Neural progenitor cell (in vitro differentiated cells): ENCODE data around the gene TRABD2B. TPM values are rescaled to one million over a fixed set of nuclear protein-coding genes. Genes with fewer than 3 reads are reported as not detected.

Experiments used
- DNase-seq: peaks from one replicate; pipeline ENCODE4 v3.0.0-alpha.2; 2016; ENCODE audit warnings: low spot score
- H2AFZ ChIP-seq: fragments of 200-600 bp; sonication (generic); replicated peaks from 2 replicates; pipeline ENCODE4 v1.6.1; 2016; ENCODE audit warnings: antibody characterized with exemption
- H3F3A ChIP-seq: fragments of 200-600 bp; sonication (generic); 2 replicates; pipeline ENCODE4 v1.6.1; 2016; ENCODE audit warnings: antibody characterized with exemption, low read depth
- H3K27ac ChIP-seq: fragments of 200-600 bp; sonication (generic); 2 replicates; pipeline ENCODE4 v1.5.1; 2016; ENCODE audit warnings: mild to moderate bottlenecking
- H3K27me3 ChIP-seq: fragments of 200-600 bp; sonication (generic); 2 replicates; pipeline ENCODE4 v1.6.1; 2016; ENCODE audit warnings: mild to moderate bottlenecking, moderate library complexity
- H3K36me3 ChIP-seq: fragments of 200-600 bp; sonication (generic); 2 replicates; pipeline ENCODE4 v1.5.1; 2016
- H3K4me1 ChIP-seq: fragments of 200-600 bp; sonication (generic); 2 replicates; pipeline ENCODE4 v1.6.1; 2016; ENCODE audit warnings: mixed run types
- H3K4me2 ChIP-seq: fragments of 200-600 bp; sonication (generic); 2 replicates; pipeline ENCODE4 v1.6.1; 2016
- H3K4me3 ChIP-seq: fragments of 200-600 bp; sonication (generic); 2 replicates; pipeline ENCODE4 v1.5.1; 2016
- H3K79me2 ChIP-seq: fragments of 200-600 bp; sonication (generic); 2 replicates; pipeline ENCODE4 v1.6.1; 2016; ENCODE audit warnings: low read depth
- H3K9ac ChIP-seq: fragments of 200-600 bp; sonication (generic); 2 replicates; pipeline ENCODE4 v1.6.1; 2016
- H3K9me3 ChIP-seq: fragments of 200-600 bp; sonication (generic); 2 replicates; pipeline ENCODE4 v1.5.1; 2016; ENCODE audit warnings: low read depth
- H4K20me1 ChIP-seq: fragments of 200-600 bp; sonication (generic); 2 replicates; pipeline ENCODE4 v1.6.1; 2016; ENCODE audit warnings: low read depth
- H3K27ac Mint-ChIP-seq: 3 replicates; pipeline ENCODE4 v1.8.0; 2021; ENCODE audit warnings: mixed read lengths
- H3K27me3 Mint-ChIP-seq: 2 replicates; pipeline ENCODE4 v1.8.0; 2022; ENCODE audit warnings: low read depth, mild to moderate bottlenecking, inconsistent platforms, moderate library complexity, mixed read lengths; ENCODE audit not compliant: insufficient read depth
- H3K36me3 Mint-ChIP-seq: 3 replicates; pipeline ENCODE4 v1.8.0; 2021; ENCODE audit warnings: mixed read lengths
- H3K4me1 Mint-ChIP-seq: 3 replicates; pipeline ENCODE4 v1.8.0; 2021; ENCODE audit warnings: mixed read lengths
- H3K4me3 Mint-ChIP-seq: 3 replicates; pipeline ENCODE4 v1.8.0; 2021; ENCODE audit warnings: mild to moderate bottlenecking, moderate library complexity, mixed read lengths
- H3K9me3 Mint-ChIP-seq: 3 replicates; pipeline ENCODE4 v1.8.0; 2020; ENCODE audit warnings: mixed read lengths
- EZH2 ChIP-seq: fragments of 200-600 bp; sonication (generic); IDR thresholded peaks from 2 replicates; pipeline ENCODE4 v1.6.1; 2017; ENCODE audit warnings: antibody characterized with exemption, mild to moderate bottlenecking, moderate library complexity
- EZH2phosphoT487 ChIP-seq: fragments of 200-600 bp; sonication (generic); IDR thresholded peaks from 2 replicates; pipeline ENCODE4 v1.6.1; 2017; ENCODE audit warnings: antibody characterized with exemption
- total RNA-seq: library from RNA; depleted of rRNA; stranded (reverse); fragments of >200 nt; gene quantifications from 2 replicates; pipeline ENCODE4 v1.2.3, GENCODE V29; 2015; ENCODE audit warnings: low replicate concordance
- TF ChIP-seq, protein P1 (sequence below): fragments of 200-600 bp; sonication (generic); IDR thresholded peaks from 2 replicates; pipeline ENCODE4 v1.5.1; 2017; ENCODE audit warnings: antibody characterized with exemption, mild to moderate bottlenecking

TRABD2B gene
- total RNA-seq, 1 donor from 2014 or later = 0.09 TPM

DNA sequence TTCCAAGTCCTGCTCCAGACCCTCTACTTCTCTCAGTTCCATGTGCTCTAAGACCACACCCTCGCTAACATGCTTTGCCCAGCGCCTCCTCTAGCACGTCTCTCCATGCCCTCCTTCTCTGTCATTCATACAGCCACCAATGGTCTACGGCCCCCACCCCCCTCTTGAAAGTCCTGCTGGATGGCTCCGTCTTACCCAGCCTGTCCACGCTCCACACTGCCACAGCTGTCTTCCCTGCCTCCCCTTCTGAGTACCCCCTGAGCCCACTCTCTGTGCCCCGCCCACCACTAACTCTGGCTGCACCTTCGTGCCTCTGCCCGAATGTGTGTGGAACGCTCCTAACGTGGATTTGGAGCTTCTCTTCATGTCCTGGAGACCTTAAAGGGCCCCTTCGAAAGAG, 244.6 kb downstream of the TRABD2B start:
- no peak overlapping the region for H3K27ac ChIP-seq
- Mint-ChIP-seq H3K4me3 (no peak overlapping the region), H3K27ac (no peak overlapping the region), H3K4me1 (peaks cover 12% of the 10 kb centered on the region), H3K36me3 (no peaks in the 10 kb centered on the region), H3K27me3 (peaks cover 10% of the 10 kb centered on the region), H3K9me3 (no peaks in the 10 kb centered on the region)
- H3K27me3 ChIP-seq = peaks cover 4% of the 10 kb centered on the region
- TF ChIP-seq EZH2phosphoT487 (no peak), EZH2 (no peak)
- TF ChIP-seq, protein P1, sequence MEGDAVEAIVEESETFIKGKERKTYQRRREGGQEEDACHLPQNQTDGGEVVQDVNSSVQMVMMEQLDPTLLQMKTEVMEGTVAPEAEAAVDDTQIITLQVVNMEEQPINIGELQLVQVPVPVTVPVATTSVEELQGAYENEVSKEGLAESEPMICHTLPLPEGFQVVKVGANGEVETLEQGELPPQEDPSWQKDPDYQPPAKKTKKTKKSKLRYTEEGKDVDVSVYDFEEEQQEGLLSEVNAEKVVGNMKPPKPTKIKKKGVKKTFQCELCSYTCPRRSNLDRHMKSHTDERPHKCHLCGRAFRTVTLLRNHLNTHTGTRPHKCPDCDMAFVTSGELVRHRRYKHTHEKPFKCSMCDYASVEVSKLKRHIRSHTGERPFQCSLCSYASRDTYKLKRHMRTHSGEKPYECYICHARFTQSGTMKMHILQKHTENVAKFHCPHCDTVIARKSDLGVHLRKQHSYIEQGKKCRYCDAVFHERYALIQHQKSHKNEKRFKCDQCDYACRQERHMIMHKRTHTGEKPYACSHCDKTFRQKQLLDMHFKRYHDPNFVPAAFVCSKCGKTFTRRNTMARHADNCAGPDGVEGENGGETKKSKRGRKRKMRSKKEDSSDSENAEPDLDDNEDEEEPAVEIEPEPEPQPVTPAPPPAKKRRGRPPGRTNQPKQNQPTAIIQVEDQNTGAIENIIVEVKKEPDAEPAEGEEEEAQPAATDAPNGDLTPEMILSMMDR = no peak
- H3K36me3 ChIP-seq = no peaks in the 10 kb centered on the region
- H3K9me3 ChIP-seq = no peaks in the 10 kb centered on the region
- no peak overlapping the region for H2AFZ ChIP-seq
- H3K9ac ChIP-seq = no peak overlapping the region
- H4K20me1 ChIP-seq = no peaks in the 10 kb centered on the region
- H3K79me2 ChIP-seq = no peaks in the 10 kb centered on the region
- no peak for DNase-seq
- H3K4me3 ChIP-seq = no peak overlapping the region
- no peaks in the 10 kb centered on the region for H3F3A ChIP-seq
- no peaks in the 10 kb centered on the region for H3K4me1 ChIP-seq
- H3K4me2 ChIP-seq = no peak overlapping the region

DNA sequence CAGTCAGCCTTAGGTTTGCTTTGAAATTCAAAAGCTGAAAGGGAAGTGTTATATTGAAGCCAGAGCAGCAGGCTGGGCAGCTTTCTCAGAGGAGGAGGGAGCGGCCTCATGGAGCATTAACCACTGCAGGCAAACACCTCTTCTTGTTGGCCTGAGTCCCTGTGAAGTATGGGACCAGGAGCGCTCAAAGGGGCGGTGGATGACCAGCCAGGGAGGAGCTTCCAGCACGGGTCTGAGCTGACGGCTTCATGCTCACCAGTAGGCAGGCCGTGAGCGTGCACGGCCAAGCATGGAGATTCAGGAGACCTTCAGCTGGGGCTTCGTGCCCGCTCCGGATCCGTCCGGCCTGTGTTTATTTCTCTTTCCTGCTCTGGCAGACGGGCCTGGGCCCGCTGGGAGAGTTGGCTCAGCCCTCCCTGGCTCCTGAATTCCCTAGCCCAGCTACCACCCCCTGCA, 245.2 kb downstream of the TRABD2B start:
- no peaks in the 10 kb centered on the region for H3K36me3 Mint-ChIP-seq

DNA sequence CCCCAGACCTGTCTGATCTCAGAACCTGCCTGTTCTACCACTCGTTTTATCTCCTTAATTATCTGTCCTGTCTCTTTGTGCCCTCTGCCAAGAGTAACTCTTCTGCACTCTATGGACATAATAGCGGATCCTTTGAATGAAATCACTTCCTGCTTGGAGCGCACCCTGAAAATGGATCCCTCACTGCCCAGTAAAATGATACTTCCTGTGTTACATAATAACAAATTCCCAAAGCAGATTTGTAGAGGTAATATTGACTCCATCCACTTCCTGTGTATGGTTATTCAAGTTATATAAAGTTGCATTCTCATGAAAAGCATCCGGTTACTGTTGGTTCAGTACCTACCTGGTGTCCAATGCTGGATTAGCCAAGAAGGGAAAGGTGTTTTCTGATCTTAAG, 246.0 kb downstream of the TRABD2B start:
- no peaks in the 10 kb centered on the region for H4K20me1 ChIP-seq
- H3K36me3 ChIP-seq = no peaks in the 10 kb centered on the region
- Mint-ChIP-seq H3K4me3 (no peak overlapping the region), H3K9me3 (no peaks in the 10 kb centered on the region), H3K27me3 (peaks cover 5% of the 10 kb centered on the region), H3K4me1 (peaks cover 7% of the 10 kb centered on the region), H3K27ac (no peak overlapping the region), H3K36me3 (no peaks in the 10 kb centered on the region)
- peaks cover 5% of the 10 kb centered on the region for H3K27me3 ChIP-seq
- H3K4me2 ChIP-seq = no peak overlapping the region
- H3K4me1 ChIP-seq = no peaks in the 10 kb centered on the region
- no peak overlapping the region for H3K27ac ChIP-seq
- no peak overlapping the region for H2AFZ ChIP-seq
- no peak overlapping the region for H3K9ac ChIP-seq
- TF ChIP-seq EZH2 = no peak
- TF ChIP-seq, protein P1 = no peak
- no peak for TF ChIP-seq EZH2phosphoT487
- no peak overlapping the region for H3K4me3 ChIP-seq
- no peaks in the 10 kb centered on the region for H3F3A ChIP-seq
- no peaks in the 10 kb centered on the region for H3K9me3 ChIP-seq
- no peak for DNase-seq
- no peaks in the 10 kb centered on the region for H3K79me2 ChIP-seq

More for the DNA sequence above, 245.2 kb downstream of the TRABD2B start:
- Mint-ChIP-seq H3K27me3 (peaks cover 10% of the 10 kb centered on the region), H3K4me1 (peaks cover 12% of the 10 kb centered on the region), H3K4me3 (no peak overlapping the region), H3K27ac (no peak overlapping the region), H3K9me3 (no peaks in the 10 kb centered on the region)
- TF ChIP-seq, protein P1 = no peak
- TF ChIP-seq EZH2 (no peak), EZH2phosphoT487 (no peak)
- no peaks in the 10 kb centered on the region for H3K4me1 ChIP-seq
- no peak for DNase-seq
- no peak overlapping the region for H3K4me2 ChIP-seq
- no peaks in the 10 kb centered on the region for H3K9me3 ChIP-seq
- H3K27ac ChIP-seq = no peak overlapping the region
- H3K36me3 ChIP-seq = no peaks in the 10 kb centered on the region
- H3K27me3 ChIP-seq = peaks cover 4% of the 10 kb centered on the region
- no peaks in the 10 kb centered on the region for H3K79me2 ChIP-seq
- H3K9ac ChIP-seq = no peak overlapping the region
- peak overlapping the region; percentile 34 for H2AFZ ChIP-seq
- H3K4me3 ChIP-seq = no peak overlapping the region
- no peaks in the 10 kb centered on the region for H4K20me1 ChIP-seq
- H3F3A ChIP-seq = no peaks in the 10 kb centered on the region
